ENCODE data around the gene ZDHHC9.

Gene ZDHHC9

DNA sequence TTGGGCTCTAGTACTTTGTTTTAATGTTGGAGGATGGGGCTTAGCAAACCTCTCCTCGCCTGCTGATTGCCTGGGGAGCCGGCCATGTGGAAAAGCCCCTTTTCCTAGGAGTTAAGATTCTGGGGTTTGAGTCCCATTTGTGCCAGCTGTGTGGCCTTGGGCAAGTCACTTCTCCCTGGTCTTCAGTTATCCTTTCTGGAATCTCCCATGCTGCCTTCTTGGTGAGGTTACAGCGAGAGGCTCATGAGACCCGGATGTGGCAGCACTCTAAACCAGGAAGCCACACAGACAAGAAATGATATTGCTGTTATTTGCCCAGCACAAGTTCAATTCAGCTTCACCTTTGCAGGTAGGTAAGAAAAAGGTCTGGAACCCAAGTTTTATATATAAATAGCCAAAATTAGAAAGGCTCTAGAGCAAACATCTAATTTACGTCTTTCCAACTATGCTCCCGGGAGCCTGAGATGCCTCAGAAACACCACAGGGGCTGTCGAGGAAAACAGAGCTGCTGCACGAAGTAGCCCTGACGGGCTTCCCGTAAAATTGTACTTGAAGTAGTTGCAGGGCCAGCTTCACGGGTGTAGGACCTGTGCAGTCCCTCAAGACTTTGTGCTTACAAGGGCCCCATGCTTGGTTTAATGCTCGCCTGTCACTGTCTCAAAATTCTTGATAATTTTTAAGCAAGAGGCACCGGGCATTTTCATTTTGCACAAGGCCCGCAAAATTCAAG lies 72.3 kb downstream of the ZDHHC9 start:
- H3K36me3 ChIP-seq (replicated peaks; ENCODE audit: insufficient read depth, low read length), result no peaks in the 10 kb centered on the region
- H3K9ac ChIP-seq (ENCODE audit: low read length), result no peak overlapping the region

DNA sequence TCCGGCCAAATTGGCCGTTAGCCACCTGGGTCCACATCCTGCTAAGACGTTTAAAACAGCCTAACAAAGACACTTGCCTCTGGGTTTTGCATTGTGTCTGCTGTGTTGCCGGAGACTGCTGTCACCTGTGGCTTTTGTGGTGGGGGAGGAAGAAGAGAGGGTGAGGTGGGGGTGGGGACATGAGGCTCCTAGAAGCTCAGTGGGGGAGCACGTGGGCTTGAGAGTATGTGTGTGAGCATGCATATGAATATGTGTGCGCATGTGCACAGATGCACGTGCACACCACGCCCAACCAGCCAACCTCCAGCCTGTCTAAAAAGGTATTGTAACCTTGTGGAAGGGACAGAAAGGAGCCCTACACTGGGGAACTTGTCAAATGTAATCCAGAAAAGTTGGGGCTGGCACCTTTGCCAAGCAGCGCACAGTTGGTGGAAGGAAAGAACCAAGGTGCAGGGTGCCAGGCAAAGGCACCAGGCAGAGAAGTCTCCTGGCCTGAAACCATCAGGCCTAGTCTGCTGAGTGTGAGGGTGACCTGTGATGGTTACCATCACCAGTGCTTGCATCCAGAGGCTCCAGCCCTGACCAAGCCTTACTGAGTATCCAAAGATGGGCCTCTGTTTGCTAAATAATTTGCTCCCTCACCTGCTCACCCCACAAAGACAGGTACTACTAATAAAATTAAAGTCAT lies 74.1 kb downstream of the ZDHHC9 start:
- H3K27me3 ChIP-seq (replicated peaks; ENCODE audit: insufficient read depth, low read length), result no peaks in the 10 kb centered on the region
- no peaks in the 10 kb centered on the region for H3K36me3 ChIP-seq (replicated peaks; ENCODE audit: insufficient read depth, low read length)
- H3F3A ChIP-seq (ENCODE audit: insufficient read depth, low read length), result peaks cover 48% of the 10 kb centered on the region
- peak; percentile 98 for DNase-seq
- H3K9me3 ChIP-seq (replicated peaks; ENCODE audit: insufficient read depth, low read length), result no peaks in the 10 kb centered on the region
- H3K27ac ChIP-seq (ENCODE audit: low read length), result peak overlapping the region; percentile 95
- H2AFZ ChIP-seq (ENCODE audit: low read length), result peak overlapping the region; percentile 20
- no peak overlapping the region for H3K4me3 ChIP-seq (ENCODE audit: low read length)
- no peaks in the 10 kb centered on the region for H4K20me1 ChIP-seq (ENCODE audit: insufficient read depth, low read length)
- peak overlapping the region; percentile 50 for H3K9ac ChIP-seq (ENCODE audit: low read length)
- no peaks in the 10 kb centered on the region for H3K9me2 ChIP-seq (replicated peaks; ENCODE audit: insufficient read depth, low read length)
- TF ChIP-seq EZH2 (optimal IDR thresholded peaks at IDR 0.05; ENCODE audit: low read depth, low read length) (no peak), EZH2phosphoT487 (IDR thresholded peaks at IDR 0.05; ENCODE audit: low read length) (no peak)
- TF ChIP-seq, protein P1, sequence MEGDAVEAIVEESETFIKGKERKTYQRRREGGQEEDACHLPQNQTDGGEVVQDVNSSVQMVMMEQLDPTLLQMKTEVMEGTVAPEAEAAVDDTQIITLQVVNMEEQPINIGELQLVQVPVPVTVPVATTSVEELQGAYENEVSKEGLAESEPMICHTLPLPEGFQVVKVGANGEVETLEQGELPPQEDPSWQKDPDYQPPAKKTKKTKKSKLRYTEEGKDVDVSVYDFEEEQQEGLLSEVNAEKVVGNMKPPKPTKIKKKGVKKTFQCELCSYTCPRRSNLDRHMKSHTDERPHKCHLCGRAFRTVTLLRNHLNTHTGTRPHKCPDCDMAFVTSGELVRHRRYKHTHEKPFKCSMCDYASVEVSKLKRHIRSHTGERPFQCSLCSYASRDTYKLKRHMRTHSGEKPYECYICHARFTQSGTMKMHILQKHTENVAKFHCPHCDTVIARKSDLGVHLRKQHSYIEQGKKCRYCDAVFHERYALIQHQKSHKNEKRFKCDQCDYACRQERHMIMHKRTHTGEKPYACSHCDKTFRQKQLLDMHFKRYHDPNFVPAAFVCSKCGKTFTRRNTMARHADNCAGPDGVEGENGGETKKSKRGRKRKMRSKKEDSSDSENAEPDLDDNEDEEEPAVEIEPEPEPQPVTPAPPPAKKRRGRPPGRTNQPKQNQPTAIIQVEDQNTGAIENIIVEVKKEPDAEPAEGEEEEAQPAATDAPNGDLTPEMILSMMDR (IDR thresholded peaks at IDR 0.05; ENCODE audit: low read length), result no peak
- no peaks in the 10 kb centered on the region for H3K79me2 ChIP-seq (ENCODE audit: low read length)
- peak overlapping the region; percentile 50; the same call in 1 of the 2 replicates for H3K4me2 ChIP-seq (ENCODE audit: low read depth, low read length)
- peaks cover 46% of the 10 kb centered on the region for H3K4me1 ChIP-seq (ENCODE audit: low read length)

More for the DNA sequence above, 72.3 kb downstream of the ZDHHC9 start:
- no peaks in the 10 kb centered on the region; the same call in 1 of the 2 replicates for H3K79me2 ChIP-seq (ENCODE audit: low read length)
- TF ChIP-seq, protein P1 (IDR thresholded peaks at IDR 0.05; ENCODE audit: low read length), result no peak
- TF ChIP-seq EZH2phosphoT487 (IDR thresholded peaks at IDR 0.05; ENCODE audit: low read length) (no peak), EZH2 (optimal IDR thresholded peaks at IDR 0.05; ENCODE audit: low read depth, low read length) (no peak)
- no peaks in the 10 kb centered on the region for H3K27me3 ChIP-seq (replicated peaks; ENCODE audit: insufficient read depth, low read length)
- no peaks in the 10 kb centered on the region for H3K9me2 ChIP-seq (replicated peaks; ENCODE audit: insufficient read depth, low read length)
- H3K4me3 ChIP-seq (ENCODE audit: low read length), result no peak overlapping the region
- H3K27ac ChIP-seq (ENCODE audit: low read length), result peak overlapping the region; percentile 97; the same call in 1 of the 2 replicates
- H3K9me3 ChIP-seq (replicated peaks; ENCODE audit: insufficient read depth, low read length), result no peaks in the 10 kb centered on the region
- H3F3A ChIP-seq (ENCODE audit: insufficient read depth, low read length), result peaks cover 51% of the 10 kb centered on the region
- H4K20me1 ChIP-seq (ENCODE audit: insufficient read depth, low read length), result no peaks in the 10 kb centered on the region
- peaks cover 54% of the 10 kb centered on the region for H3K4me1 ChIP-seq (ENCODE audit: low read length)
- no peak overlapping the region for H2AFZ ChIP-seq (ENCODE audit: low read length)
- no peak overlapping the region for H3K4me2 ChIP-seq (ENCODE audit: low read depth, low read length)
- DNase-seq, result no peak

DNA sequence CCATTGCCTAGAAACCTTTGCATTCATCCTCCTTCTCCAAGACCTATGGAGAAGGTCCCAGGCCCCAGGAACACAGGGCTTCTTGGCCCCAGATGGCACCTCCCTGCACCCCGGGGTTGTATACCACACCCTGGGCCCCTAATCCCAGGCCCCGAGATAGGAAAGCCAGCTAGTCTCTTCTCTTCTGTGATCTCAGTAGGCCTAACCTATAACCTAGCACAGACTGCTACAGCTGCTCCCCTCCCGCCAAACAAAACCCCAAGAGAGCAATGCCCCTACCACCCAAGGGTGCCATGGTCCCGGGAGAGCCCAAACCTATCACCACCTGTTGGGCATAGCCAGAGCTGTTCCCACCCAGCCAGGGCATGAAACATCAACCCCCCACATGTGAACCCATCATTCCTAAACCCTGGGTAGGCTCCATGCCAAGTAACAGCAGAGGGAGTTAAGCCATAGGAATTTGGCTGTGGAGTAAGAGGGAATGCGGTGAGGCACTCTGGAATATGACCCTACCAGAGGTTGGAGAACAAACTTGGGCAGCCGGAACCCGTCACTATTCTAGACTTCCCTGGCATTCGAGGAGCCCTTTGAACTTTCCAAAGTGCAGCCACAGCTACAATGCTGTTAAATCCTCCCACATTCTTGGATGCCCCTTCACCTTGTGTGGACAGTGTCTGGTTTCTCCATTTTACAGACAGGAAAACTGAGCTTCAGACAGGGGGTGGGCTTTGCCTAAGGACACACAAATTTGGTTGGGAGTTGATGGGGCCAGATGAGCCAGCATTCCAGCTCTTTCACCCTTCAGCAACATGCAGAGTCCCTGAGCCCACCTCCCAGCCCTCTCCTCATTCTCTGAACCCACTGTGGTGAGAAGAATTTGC lies 74.9 kb downstream of the ZDHHC9 start:
- Histone ChIP-seq H4K20me1 (ENCODE audit: insufficient read depth, low read length) (no peaks in the 10 kb centered on the region), H2AFZ (ENCODE audit: low read length) (peak overlapping the region; percentile 20), H3K79me2 (ENCODE audit: low read length) (no peaks in the 10 kb centered on the region), H3K4me3 (ENCODE audit: low read length) (no peak overlapping the region), H3K27me3 (replicated peaks; ENCODE audit: insufficient read depth, low read length) (no peaks in the 10 kb centered on the region), H3K4me2 (ENCODE audit: low read depth, low read length) (peak overlapping the region; percentile 50; the same call in 1 of the 2 replicates), H3K4me1 (ENCODE audit: low read length) (peaks cover 40% of the 10 kb centered on the region), H3K36me3 (replicated peaks; ENCODE audit: insufficient read depth, low read length) (no peaks in the 10 kb centered on the region), H3K9me2 (replicated peaks; ENCODE audit: insufficient read depth, low read length) (no peaks in the 10 kb centered on the region), H3F3A (ENCODE audit: insufficient read depth, low read length) (peaks cover 41% of the 10 kb centered on the region), H3K27ac (ENCODE audit: low read length) (peak overlapping the region; percentile 95), H3K9ac (ENCODE audit: low read length) (peak overlapping the region; percentile 50), H3K9me3 (replicated peaks; ENCODE audit: insufficient read depth, low read length) (no peaks in the 10 kb centered on the region)
- no peak for DNase-seq
- no peak for TF ChIP-seq EZH2phosphoT487 (IDR thresholded peaks at IDR 0.05; ENCODE audit: low read length)
- no peak for TF ChIP-seq EZH2 (optimal IDR thresholded peaks at IDR 0.05; ENCODE audit: low read depth, low read length)
- TF ChIP-seq, protein P1 (IDR thresholded peaks at IDR 0.05; ENCODE audit: low read length), result no peak

All from MM.1S (cell line).